SU-DHL-6 (cell line): ENCODE results near the gene OR2T2.
"Not testable (repeated sequence)": the region's sequence is repeated elsewhere in the genome, so short reads cannot be mapped to it uniquely, and the experiment has no call there.

Experiments
- H2AFZ ChIP-seq: fragments of 200-600 bp; sonication (generic); 2 replicates; pipeline ENCODE4 v1.6.1; 2014; ENCODE audit warnings: low read depth, mild to moderate bottlenecking, moderate library complexity, mixed read lengths, antibody characterized with exemption, low read length; ENCODE audit not compliant: severe bottlenecking
- H3F3A ChIP-seq: fragments of 200-600 bp; shearing (Covaris generic); 2 replicates; pipeline ENCODE4 v1.6.0; 2016; ENCODE audit warnings: antibody characterized with exemption, mild to moderate bottlenecking; ENCODE audit not compliant: insufficient read depth
- H3K27ac ChIP-seq: fragments of 200-600 bp; sonication (generic); 2 replicates; pipeline ENCODE4 v1.5.1; 2016; ENCODE audit warnings: low read depth, mild to moderate bottlenecking, low read length, moderate library complexity, mixed read lengths
- H3K27me3 ChIP-seq: fragments of 200-600 bp; sonication (generic), shearing (Covaris generic); 2 replicates; pipeline ENCODE4 v1.6.0; 2014; ENCODE audit warnings: mild to moderate bottlenecking, low read length
- H3K36me3 ChIP-seq: fragments of 200-600 bp; sonication (generic); 2 replicates; pipeline ENCODE4 v1.6.1; 2014; ENCODE audit warnings: mild to moderate bottlenecking, low read length, mixed read lengths
- H3K4me2 ChIP-seq: fragments of 300-600, 200-600 bp; shearing (Covaris generic), sonication (generic); 2 replicates; pipeline ENCODE4 v1.6.0; 2014; ENCODE audit warnings: low read length, low read depth, mild to moderate bottlenecking; ENCODE audit not compliant: poor library complexity, severe bottlenecking
- H3K4me3 ChIP-seq: fragments of 200-600 bp; sonication (generic); 2 replicates; pipeline ENCODE4 v1.5.1; 2014; ENCODE audit warnings: antibody characterized with exemption, low read length, mild to moderate bottlenecking, mixed read lengths; ENCODE audit not compliant: insufficient read depth, poor library complexity, severe bottlenecking
- H3K79me2 ChIP-seq: fragments of 200-600 bp; sonication (generic); 2 replicates; pipeline ENCODE4 v1.6.1; 2014; ENCODE audit warnings: mild to moderate bottlenecking, low read length, moderate library complexity; ENCODE audit not compliant: insufficient read depth
- H3K9ac ChIP-seq: fragments of 200-600 bp; sonication (generic); 2 replicates; pipeline ENCODE4 v1.7.0; 2014; ENCODE audit warnings: mild to moderate bottlenecking, low read length
- H3K9me2 ChIP-seq: fragments of 200-600 bp; sonication (generic); replicated peaks from 2 replicates; pipeline ENCODE4 v1.6.1; 2014; ENCODE audit warnings: low read length; ENCODE audit not compliant: insufficient read depth
- H3K9me3 ChIP-seq: fragments of 200-600 bp; sonication (generic); 2 replicates; pipeline ENCODE4 v1.6.1; 2014; ENCODE audit warnings: low read length, mixed read lengths; ENCODE audit not compliant: insufficient read depth
- H4K20me1 ChIP-seq: fragments of 200-600 bp; sonication (generic); 2 replicates; pipeline ENCODE4 v1.6.1; 2014; ENCODE audit warnings: low read depth, mild to moderate bottlenecking, antibody characterized with exemption, low read length, moderate library complexity, mixed read lengths

OR2T2 gene

GRCh38 chr1:248432201-248432600 is 13.2 kb upstream of the OR2T2 start:
- H3K4me2 ChIP-seq, H3K4me3 ChIP-seq: not testable (repeated sequence)

DNA sequence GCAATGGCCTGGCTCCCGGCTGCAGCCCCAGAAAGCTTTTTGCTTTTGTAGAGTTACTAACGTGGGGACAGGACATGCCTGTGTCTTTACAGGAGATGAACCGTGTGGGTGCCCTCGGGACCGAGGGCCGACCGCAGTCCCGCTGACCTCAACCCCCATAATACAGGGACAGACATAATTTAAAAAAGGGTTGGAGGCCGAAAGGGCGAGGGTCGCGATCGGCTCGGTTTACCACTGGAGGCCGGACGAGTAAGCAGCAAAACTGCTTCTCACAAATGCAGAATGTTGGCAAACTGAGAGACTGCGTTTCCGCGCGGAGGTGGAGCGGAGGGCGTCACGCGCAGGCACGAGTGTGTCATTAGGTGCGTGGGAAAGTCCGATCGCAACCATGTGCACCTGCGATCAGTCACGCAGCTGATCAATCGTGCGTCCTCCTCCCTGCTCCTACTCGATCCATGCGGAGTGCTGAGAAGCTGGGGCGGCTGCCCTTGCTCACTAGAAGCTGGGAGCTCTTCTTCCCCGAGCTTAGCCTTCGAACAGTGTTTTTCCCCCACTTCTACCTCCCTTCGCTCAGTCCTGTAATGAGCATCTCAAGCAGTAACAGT is 11.5 kb upstream of the OR2T2 start:
- not testable (repeated sequence) for H3K9me2 ChIP-seq, H3K4me3 ChIP-seq, H3K79me2 ChIP-seq, H3K9ac ChIP-seq, H3K36me3 ChIP-seq, H3K4me2 ChIP-seq, H3F3A ChIP-seq, H3K27me3 ChIP-seq, H3K27ac ChIP-seq, H2AFZ ChIP-seq, H3K9me3 ChIP-seq, H4K20me1 ChIP-seq

More at GRCh38 chr1:248432201-248432600, 13.2 kb upstream of the OR2T2 start:
- not testable (repeated sequence) for H2AFZ ChIP-seq, H3F3A ChIP-seq, H3K36me3 ChIP-seq, H3K9ac ChIP-seq, H3K9me2 ChIP-seq, H3K9me3 ChIP-seq, H4K20me1 ChIP-seq, H3K27ac ChIP-seq, H3K27me3 ChIP-seq, H3K79me2 ChIP-seq

DNA sequence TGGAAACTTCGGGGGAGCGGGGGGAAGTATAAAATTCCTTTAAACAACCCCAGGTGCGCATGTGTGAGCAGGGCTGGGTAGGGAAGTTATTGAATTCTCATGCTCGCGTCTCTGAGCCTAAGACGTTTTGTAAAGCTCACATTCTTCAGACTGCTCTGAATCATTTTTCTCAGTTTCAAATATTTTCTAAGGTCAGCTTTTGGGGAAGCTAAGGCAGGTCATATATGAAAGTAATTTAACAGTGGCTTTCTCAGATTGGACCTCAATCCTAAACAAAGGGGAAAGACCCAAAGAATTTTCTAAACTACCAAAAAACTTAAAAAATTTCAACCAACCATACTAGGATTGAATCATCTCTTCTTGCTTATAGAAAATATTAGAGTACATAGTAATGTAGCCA is 10.5 kb upstream of the OR2T2 start:
- H3K27ac ChIP-seq, H3F3A ChIP-seq, H3K79me2 ChIP-seq, H3K4me2 ChIP-seq, H2AFZ ChIP-seq, H3K27me3 ChIP-seq, H3K9ac ChIP-seq, H3K4me3 ChIP-seq, H3K36me3 ChIP-seq, H3K9me2 ChIP-seq, H4K20me1 ChIP-seq, H3K9me3 ChIP-seq: not testable (repeated sequence)

DNA sequence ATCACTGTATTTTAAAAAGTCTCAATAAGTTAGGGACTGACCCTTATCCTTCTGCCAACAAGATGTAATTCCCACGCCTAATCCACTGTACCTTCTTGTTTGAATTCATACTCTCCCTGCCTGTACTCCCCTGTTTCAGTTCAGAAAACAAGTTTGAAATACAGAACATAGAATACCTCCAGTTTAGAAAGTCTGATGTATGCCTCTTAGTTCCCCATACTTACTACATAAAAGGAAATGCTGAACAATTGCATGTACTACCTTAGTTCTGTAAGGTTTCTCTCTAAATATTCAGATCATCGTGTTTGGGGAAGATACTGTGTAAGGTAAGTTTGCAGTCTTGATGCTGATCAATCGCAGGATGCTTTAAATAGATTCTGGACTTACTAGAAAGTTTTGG is 9.1 kb upstream of the OR2T2 start:
- not testable (repeated sequence) for H3K36me3 ChIP-seq, H3K9ac ChIP-seq, H3K27ac ChIP-seq, H3K27me3 ChIP-seq, H3K79me2 ChIP-seq, H4K20me1 ChIP-seq, H2AFZ ChIP-seq, H3K4me2 ChIP-seq, H3K9me3 ChIP-seq, H3K9me2 ChIP-seq, H3F3A ChIP-seq, H3K4me3 ChIP-seq

- H3K36me3 ChIP-seq, H3K9me3 ChIP-seq, H2AFZ ChIP-seq, H3K4me3 ChIP-seq, H3K27me3 ChIP-seq, H3K4me2 ChIP-seq, H3K9ac ChIP-seq, H3K9me2 ChIP-seq, H3K27ac ChIP-seq, H3F3A ChIP-seq, H3K79me2 ChIP-seq, H4K20me1 ChIP-seq: not testable (repeated sequence)
Observed at GRCh38 chr1:248438668-248439067, 6.8 kb upstream of the OR2T2 start.

DNA sequence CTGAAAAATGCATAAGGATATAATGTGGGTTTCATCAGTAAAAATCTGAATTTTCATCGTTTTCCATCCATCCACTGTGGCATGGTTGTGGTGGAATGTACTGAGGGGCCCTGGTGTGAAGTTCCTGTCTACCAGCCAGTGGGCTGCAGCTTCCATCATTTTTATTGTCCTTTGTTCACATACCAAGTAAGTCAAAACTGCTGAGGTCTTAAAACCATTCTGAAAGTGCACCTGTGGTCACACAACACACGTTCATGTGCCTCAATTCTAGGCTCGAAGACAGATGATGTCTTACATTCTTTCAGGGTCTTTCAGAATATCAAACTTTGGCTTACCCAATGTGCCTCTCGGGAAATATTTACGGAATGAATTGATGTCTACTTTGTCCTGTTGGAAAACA is 6.2 kb upstream of the OR2T2 start:
- H3K9me2 ChIP-seq, H3K4me3 ChIP-seq, H3F3A ChIP-seq, H2AFZ ChIP-seq, H3K9ac ChIP-seq, H4K20me1 ChIP-seq, H3K79me2 ChIP-seq, H3K36me3 ChIP-seq, H3K27ac ChIP-seq, H3K27me3 ChIP-seq, H3K9me3 ChIP-seq, H3K4me2 ChIP-seq: not testable (repeated sequence)

GRCh38 chr1:248442500-248443277 is 2.7 kb upstream of the OR2T2 start:
- not testable (repeated sequence) for H2AFZ ChIP-seq, H3K9ac ChIP-seq, H3K9me3 ChIP-seq, H3K4me2 ChIP-seq, H3K27me3 ChIP-seq, H3K9me2 ChIP-seq, H3F3A ChIP-seq, H3K27ac ChIP-seq, H3K4me3 ChIP-seq, H4K20me1 ChIP-seq, H3K36me3 ChIP-seq, H3K79me2 ChIP-seq

- H3F3A ChIP-seq: not testable (repeated sequence)
Observed at GRCh38 chr1:248444603-248445002, 834 bp upstream of the OR2T2 start.

More at GRCh38 chr1:248444603-248445002, 834 bp upstream of the OR2T2 start:
- not testable (repeated sequence) for H2AFZ ChIP-seq, H3K4me3 ChIP-seq, H4K20me1 ChIP-seq, H3K36me3 ChIP-seq, H3K27me3 ChIP-seq, H3K79me2 ChIP-seq, H3K9me3 ChIP-seq, H3K4me2 ChIP-seq, H3K27ac ChIP-seq, H3K9ac ChIP-seq, H3K9me2 ChIP-seq
